Stromal cell of bone marrow (primary cell): ENCODE results near the gene CDKN2C.

Experiments
- DNase-seq: peaks from one replicate; pipeline ENCODE4 v3.0.0-alpha.2; 2012; ENCODE audit warnings: low read depth

CDKN2C gene

GRCh38 chr1:50964863-50965262 is 5.2 kb upstream of the CDKN2C start:
- no peak for DNase-seq

- no peak for DNase-seq
Measured at GRCh38 chr1:50966991-50967390, 3.1 kb upstream of the CDKN2C start.

GRCh38 chr1:50967416-50968157 is 2.5 kb upstream of the CDKN2C start:
- no peak for DNase-seq

GRCh38 chr1:50968158-50968820 is 1.8 kb upstream of the CDKN2C start:
- peak; percentile 88 for DNase-seq

GRCh38 chr1:50968821-50969610 is 1.0 kb upstream of the CDKN2C start:
- no peak for DNase-seq

- no peak for DNase-seq
Measured at GRCh38 chr1:50970509-50970887, 453 bp downstream of the CDKN2C start.

- DNase-seq: no peak
Measured at GRCh38 chr1:50970931-50971582, 1.0 kb downstream of the CDKN2C start.

GRCh38 chr1:50971748-50972305 is 1.8 kb downstream of the CDKN2C start:
- DNase-seq: no peak

GRCh38 chr1:50972766-50973165 is 2.7 kb downstream of the CDKN2C start:
- DNase-seq: no peak

GRCh38 chr1:50973255-50973654 is 3.2 kb downstream of the CDKN2C start:
- DNase-seq: no peak

GRCh38 chr1:50973875-50974617 is 4.0 kb downstream of the CDKN2C start:
- DNase-seq: no peak

- DNase-seq: no peak
Measured at GRCh38 chr1:50974618-50974935, 4.5 kb downstream of the CDKN2C start.

GRCh38 chr1:50975436-50975835 is 5.4 kb downstream of the CDKN2C start:
- DNase-seq: no peak

GRCh38 chr1:50976111-50976889 is 6.3 kb downstream of the CDKN2C start:
- DNase-seq: no peak

- DNase-seq: no peak
Measured at GRCh38 chr1:50976890-50977574, 7.0 kb downstream of the CDKN2C start.

GRCh38 chr1:50977575-50978143 is 7.6 kb downstream of the CDKN2C start:
- no peak for DNase-seq

GRCh38 chr1:50978144-50978851 is 8.3 kb downstream of the CDKN2C start:
- no peak for DNase-seq

- DNase-seq: no peak
Measured at GRCh38 chr1:50978852-50979781, 9.1 kb downstream of the CDKN2C start.
